HL-60/S4 (cell line): Measurements from ENCODE around the gene THOC6.

Experiments
- in situ Hi-C: fragments of 300-500 bp; cut with MboI; formaldehyde crosslinking; loops from 2 replicates; pipeline ENCODE4 v1.14.3; 2022; ENCODE audit warnings: low sequenced_read_pairs

The THOC6 gene

DNA sequence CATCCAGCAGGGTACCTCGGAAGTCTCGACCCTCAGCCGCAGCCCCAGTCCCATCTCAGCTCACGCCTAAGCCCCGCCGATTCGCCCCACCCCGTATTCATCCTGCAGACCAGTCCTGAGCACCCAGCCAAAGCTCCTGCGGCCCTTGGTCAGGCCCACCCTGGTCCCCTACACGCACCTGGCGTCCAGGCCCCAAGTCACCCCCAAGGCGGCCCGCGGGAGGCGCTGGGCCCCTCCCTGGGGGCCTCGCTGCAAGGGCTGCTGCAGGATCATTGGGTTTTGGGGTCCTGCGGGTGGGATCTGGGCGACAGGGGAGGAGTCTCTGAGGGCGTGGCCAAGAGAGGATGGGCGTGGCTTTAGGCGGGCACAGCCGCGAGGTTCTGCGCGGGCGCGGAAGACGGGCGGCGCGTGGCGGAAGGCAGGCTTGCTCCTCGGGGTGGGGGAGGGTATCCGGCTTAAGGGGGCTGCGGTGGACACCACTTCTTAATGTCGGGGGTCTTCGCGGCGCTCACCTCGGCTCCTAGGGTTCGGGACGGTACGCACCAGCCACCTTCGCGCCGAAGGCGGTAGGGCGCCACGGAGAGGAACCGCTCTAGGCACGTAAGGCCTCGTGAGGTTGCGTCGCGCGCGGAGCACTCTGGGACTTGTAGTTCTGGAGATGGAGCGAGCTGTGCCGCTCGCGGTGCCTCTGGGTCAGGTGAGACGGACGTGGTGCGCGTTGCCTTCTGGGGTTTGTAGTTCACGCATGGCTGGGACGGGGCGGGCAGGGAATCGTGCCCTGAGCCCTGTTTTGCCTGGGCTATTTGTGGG, at the start of gene THOC6, which contains the start of gene HCFC1R1:
Gene THOC6, plus strand, starts transcription at position 367 of the 810 bp plus-strand sequence. Its CDS starts 292 bp downstream, at position 659.
Gene HCFC1R1, minus strand, starts transcription at position 274 of the 810 bp plus-strand sequence. Its CDS starts 1 bp downstream, at position 273.
- in situ Hi-C loops, result no loop called here

DNA sequence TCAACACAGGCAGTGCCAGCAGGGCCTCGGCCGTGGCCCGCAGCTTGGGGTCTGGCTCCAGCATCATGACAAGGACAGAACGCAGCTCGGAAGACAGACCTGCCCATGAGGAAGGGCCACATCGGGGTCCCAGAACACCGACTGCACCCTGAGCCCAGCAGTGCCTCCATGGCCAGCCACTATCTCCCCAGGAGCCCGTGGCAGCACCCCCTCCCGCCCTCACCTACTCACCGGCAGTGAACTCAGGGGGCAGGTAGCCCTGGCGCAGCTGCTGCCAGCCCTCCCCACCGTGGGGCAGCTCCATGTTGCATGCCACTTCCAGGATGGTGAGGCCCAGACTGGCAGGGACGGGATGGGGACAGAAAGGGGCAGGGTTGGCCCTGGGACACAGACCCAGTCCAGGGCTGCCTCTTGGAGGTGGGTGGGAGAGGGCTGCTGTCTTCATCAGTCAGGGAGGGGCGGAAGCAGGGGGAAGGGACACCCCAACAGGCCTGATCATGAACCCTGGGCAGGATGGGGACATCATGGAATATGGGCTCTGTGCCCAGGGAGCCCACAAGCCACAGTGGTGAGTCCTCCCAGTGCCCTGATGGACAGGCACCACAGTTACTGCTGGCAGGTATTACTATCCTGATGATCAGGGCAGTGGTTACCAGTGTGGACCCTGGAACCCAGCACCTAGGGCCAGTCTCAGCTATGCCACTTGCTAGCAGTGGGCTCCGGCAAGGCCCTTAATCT, 49.3 kb upstream of the THOC6 start:
- in situ Hi-C loops, result no loop called here

DNA sequence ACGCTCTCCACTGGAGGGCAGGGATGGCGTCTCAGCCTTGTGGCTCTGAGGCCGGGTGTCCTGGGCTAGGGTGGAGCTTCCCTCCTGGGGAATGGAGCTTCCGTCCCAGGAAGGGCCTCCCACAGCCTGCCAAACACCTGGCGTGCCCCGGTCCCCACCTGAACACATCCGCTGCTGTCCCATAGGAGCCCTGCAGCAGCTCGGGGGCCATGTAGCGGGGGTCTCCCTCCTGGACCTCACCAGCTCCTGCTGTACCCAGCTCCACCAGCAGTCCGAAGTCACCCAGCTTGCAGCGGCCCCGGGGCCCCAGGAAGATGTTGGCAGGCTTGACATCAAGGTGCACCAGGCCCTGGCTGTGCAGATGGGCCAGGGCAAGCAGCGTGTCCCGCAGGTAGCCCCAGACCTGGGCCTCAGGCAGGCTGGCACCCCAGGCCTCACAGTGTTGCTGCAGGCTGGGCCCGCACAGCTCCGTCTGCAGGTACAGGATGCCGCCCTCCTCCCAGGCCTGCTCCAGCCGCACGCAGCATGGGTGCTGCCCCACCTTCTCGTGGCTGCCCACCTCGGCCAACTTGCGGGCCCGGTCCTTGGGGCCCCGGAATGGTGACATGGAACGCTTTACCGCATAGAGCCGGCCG, 48.6 kb upstream of the THOC6 start:
- in situ Hi-C loops, result no loop called here

DNA sequence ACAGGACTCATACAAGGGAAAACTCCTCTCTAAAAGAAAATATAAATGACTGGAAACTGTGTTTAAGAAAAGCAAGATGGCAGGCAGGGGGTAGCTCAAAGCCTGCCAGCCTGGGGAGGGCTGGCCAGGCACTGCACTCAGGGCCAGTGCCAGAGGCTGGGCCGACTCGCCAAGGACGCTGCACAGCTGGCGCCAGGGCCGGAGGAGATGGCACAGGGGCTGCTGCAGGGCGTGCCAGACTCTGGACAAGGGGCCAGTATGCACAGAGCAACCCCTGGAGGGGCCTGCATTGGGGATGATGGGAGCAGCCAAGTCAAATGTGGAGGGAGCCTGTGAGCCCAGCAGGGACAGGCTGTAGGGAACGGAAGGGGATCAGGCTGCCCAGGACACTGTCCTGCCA, 47.6 kb upstream of the THOC6 start:
- in situ Hi-C loops, result no loop called here

DNA sequence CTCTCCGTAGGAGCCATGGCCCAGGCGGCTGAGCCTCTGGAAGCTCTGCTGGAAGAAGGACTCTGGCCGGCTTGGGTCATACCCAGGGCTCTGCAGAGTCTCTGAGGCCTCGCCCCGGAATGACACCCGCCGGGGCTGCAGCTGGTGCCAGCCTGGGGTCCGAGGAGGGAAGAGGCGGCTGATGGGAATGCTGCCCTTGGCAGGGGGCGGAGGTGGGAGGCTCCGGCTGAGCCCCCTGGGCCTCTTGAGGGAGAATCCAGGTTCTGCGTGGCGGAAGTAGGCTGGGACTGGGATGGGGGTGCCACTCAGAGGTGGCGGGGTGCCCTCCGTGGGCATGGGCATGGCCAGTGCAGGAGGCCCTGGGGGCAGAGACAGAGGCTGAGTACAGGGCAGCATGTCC, 47.2 kb upstream of the THOC6 start:
- in situ Hi-C loops, result no loop called here

DNA sequence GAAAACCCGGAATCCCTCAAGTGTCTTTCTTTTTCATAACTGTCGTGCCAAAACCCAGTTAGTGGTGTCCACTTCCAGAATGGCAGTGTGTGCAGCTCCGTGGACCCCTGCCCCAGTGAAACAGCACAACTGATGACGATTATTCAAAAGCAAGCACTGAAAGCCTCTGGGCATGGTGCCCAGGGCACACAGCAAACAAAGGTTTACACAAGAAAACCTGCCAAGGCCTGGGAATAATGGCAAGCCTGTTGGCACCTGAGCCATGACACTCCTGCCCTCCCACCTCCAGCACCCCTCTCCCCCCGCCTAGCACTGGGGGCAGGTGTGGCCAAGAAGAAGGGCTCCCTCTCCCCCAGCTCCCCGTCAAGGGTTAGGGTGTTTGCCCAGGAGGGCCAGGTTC, 46.4 kb upstream of the THOC6 start:
- in situ Hi-C loops, result no loop called here

DNA sequence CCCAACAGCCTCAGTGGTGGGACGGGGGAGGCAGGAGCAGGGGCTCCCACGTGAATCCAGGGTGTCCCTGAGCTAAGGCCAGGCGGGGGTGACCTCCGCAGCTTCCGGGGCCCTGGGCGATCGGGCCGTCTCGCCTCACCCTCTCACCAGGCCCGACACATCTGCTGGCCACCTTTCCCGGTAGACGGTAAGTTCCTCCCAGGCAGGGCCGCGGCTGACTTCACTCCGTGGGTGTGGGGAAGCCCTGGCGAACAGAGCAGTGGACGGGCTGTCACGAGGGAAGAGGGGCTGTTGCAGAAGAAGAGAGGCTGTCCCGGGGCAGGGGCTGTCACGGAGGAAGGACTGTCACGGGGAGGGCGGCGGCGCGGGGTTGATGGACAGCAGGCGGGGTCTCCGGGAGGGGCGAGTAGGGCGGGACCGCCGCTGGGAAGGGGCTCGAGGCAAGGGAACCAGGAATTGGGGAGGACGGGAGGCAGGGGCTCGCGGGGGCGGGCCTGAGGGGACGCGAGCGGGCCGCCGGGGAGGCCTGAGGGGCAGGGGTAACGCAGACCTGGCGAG, 44.1 kb upstream of the THOC6 start:
- in situ Hi-C loops, result no loop called here

DNA sequence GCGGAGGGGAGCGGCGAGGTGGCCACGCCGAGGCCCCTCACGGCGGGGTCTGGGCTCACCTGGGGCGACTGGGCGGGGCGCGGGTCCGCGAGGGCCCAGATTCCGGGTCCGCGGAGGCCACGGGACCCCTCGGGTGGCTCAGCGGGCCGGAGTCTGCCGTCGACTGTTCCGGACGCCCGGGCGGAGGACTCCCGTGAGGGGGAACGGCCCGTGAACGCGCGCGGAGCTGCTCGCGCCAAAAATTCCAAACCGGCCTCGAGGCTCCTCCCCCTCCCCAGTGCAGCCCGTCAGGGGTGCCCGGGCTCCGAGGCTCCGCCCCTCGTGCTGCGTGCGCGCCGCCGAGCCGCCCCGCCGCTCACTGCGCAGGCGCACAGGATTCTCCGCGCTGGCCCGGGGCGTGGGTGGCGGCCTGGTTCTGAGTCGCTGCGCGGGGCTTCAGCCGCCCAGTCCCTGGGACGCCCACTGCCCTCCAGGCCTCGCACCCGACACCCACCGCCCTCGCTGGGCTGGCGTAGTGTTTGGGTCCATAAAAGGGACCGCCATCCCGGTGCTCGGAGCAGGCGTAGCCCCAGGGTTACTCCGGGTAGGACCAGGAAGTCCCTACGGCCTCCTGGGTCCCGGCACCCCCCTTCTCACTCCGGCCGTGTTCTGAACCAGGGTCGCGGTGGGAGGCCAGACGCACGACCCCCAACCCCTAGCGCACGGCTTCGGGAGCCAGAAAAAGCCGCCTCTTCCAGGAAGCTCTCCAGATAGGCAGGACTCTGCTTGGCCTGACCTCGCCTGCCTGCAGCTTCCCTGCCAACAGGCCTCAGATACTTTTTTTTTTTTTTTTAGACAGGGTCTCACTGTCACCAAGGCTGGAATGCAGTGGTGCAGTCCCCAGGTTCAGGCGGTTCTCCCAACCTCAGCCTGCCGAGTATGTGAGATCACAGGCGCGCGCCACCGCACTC, 43.3 kb upstream of the THOC6 start, which contains the start of gene PKMYT1:
Gene PKMYT1, minus strand, starts transcription at position 220 of the 950 bp plus-strand sequence. CDS start 789 bp downstream, outside the sequence.
- in situ Hi-C loops, result no loop called here

DNA sequence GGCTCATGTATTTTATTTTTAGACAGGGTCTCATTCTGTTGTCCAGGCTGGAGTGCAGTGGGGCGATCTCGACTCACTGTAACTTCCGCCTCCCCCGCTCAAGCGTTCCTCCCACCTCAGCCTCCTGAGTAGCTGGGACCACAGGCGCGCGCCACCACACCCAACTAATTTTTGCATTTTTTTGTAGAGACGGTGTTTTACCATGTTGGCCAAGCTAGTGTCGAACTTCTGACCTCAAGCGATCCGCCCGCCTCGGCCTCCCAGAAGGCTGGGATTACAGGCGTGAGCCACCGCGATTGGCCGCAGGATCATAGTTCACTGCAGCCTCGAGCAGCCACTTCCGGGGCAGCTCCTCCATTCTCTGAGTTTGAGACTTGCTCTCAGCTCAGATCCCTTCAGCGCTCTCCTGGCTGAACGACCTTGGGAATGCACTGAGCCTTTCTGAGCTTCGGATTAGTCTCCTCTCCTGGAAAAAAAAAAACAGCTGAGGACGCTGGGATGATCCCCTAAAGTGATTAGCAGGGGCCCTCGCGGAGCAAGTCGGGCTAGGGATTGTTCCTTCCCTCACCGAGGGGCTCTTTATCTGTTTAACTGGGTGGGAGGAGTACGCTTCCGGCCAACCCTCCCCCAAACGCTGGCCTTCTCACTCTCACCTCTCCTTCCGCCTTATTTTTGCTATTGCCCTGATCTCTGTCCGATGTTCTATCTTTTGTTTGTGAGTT, 42.5 kb upstream of the THOC6 start:
- in situ Hi-C loops, result no loop called here

DNA sequence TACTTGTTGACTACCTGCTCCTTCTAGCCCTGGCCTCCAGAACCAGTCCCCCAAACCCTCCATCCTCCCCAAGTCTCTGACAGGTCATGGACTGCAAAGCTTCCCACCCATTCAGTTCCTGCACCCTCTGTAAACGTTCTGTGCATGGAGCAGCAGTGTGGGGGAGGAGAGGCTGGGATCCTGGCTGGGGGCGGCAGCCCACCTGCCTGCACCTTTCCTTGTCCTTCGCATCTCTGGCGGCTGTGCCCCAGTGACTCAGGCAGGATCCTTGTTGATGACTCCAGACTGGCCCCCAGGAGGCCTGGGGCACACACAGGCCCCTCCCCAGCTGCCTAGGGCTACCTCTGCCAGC, 42.0 kb upstream of the THOC6 start:
- in situ Hi-C loops, result no loop called here

DNA sequence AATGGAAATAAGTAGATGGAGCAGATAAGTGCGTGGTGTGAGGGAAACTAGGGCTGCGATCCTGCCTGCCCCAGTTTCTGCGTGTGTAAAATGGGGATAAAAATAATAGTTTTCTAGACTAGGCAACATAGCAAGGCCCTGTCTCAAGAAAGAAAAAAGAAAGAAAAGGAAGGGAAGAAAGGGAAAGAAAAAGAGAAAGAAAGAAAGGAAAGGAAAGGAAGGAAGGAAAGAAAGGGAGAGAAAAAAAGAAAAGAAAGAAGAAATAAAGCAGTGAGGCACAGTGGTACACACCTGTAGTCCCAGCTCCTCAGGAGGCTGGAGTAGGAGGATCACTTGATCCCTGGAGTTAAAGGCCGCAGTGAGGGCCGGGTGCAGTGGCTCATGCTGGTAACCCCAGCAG, 41.4 kb upstream of the THOC6 start:
- in situ Hi-C loops, result no loop called here

DNA sequence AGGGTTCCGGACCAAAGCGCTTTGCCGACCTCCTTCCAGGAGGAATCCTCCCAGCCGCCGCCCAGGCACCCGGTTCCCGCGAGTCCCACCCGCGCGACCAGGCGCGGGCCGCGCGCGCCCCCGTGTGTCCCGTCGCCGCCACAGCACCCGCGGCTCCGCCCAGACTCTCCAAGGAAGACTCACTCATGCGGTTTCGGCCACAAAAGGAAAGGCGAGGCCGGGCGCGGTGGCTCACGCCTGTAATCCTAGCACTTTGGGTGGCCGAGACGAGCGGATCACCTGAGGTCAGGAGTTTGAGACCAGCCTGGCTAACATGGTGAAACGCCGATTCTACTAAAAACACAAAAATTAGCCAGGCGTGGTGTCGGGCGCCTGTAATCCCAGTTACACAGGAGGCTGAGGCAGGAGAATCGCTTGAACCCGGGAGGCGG, 40.1 kb upstream of the THOC6 start:
- in situ Hi-C loops, result no loop called here

DNA sequence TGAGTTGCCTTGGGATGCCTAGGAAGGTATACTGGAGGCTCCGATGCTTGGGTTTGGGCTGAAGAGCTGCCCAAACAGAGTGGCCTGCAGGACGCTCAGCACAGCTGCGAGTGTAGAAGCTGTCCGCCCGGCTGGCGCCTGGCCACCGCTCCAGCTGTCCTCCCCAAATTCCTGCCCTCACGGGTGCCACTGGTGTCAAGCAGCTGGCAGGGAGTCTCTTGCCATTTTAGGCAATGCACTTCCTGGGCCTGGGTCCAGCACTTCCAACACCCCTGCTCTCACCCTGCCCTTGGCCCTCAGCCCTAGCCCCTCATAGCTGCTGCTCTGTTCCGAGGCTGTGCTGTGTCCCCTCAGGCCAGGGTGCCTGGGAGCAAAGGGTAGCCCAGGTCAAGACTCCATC, 38.4 kb upstream of the THOC6 start:
- in situ Hi-C loops, result no loop called here

DNA sequence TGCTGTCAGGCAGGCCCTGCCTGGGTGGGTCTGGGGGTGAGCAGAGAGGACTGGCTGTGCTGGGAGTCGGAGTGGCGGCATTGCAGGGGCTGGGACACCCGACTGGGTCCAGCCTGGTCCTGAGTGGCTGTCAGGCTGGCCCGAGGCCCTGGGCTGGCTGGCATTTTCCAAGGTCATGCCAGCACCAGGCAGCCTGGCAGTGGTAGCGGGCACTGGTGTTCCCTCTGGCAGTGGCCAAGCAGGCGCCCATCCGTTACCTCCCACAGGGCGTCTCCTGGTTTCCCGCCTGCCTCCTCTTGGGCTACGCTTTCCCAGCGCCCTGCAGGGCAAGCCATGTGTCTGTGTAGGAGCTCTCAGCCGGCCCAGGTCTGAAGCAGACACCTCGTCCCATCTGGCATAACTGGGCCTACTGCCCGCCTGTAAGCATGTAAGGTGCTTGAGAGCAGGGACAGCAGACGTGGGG, 37.9 kb upstream of the THOC6 start:
- in situ Hi-C loops, result no loop called here

DNA sequence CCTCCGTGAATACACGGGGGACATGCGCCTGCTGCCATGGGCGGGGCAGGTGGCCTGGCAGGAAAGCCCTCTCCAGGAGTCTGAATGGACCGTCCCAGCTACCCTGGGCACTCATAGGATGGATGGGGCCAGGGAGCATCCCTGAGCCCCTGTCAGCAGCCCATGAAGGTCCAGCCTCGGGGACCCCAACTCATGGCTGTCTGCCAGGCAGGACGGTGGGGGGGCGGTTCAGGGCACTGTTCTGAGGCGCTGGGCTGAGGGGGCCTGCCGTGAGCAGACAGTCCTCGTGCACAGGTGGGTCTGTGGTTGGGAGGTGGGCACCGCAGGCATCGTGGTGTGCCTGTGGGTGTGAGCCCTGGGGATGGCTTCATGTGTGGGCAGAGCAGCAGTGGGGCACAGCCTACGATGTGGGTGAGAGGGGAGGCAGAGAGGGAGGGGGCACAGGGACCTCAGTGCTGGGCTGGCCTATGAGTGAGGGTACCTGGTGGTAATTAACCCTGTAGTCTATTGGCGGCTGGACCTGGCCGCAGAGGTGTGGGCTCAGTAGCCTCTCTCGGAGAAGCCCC, 37.1 kb upstream of the THOC6 start:
- in situ Hi-C loops, result no loop called here

DNA sequence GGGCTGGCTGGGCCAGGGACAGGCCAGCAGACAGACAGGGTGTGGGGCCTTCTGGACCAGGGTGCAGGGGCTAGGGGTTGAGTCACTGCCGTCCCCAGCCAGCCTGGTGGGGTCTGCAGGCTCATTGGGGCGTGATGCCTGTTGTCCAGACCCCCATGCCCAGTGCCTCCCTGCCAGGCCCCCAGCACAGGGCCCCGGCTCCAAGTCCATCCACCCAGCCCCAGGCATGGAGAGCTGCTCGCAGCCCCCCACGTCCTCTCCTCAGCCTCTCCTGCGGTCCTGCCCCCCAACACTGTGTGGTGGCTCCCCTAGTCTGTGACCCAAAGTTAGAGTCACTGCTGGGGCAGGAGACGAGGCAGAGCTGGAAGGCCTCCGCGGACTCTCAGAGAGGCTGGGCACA, 36.5 kb upstream of the THOC6 start:
- in situ Hi-C loops, result no loop called here

DNA sequence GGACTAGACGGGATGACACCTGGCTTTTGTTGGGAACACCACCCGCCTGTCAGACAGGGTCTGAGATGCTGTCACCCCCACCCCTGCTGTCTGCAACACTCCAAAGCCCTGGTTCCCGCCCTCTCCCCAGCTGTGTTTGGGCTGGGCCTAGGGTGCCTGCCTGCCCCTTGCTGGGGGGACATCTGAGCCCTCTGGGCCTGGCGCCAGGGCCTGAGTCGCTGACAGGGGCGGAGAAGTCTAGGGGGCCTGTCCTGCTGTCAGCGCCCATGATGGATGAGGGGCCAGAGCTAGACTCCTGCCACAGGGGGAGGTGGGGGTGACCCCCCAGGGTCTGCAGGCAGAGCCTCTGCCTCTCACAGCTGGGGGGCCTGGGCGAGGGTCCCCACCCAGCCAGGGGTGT, 36.0 kb upstream of the THOC6 start:
- in situ Hi-C loops, result no loop called here

DNA sequence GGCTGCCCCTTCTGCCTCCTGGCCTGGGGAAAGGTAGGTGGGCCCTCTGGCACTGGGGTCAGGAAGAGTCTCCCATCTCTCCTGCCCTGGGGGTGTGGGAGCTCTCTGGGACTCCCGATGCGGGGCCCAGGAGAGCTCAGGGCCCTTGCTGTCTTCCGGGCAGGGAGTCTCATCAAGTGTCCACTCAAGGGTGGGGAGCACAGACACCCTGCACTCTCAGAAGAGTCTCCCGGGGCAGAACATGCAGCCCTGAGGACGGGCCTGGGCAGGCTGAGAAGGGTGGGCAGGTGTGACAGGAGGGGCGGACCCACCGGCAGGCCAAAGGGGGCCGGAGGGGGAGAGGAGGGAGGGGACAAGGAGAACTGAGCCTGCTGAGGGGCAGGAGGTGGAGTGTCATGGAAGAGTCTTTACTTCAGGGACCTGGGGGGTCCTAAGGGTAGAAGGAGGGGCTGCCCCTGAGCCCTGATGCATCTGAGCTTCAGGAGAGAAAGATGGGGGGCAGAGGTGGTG, 35.2 kb upstream of the THOC6 start:
- in situ Hi-C loops, result no loop called here

DNA sequence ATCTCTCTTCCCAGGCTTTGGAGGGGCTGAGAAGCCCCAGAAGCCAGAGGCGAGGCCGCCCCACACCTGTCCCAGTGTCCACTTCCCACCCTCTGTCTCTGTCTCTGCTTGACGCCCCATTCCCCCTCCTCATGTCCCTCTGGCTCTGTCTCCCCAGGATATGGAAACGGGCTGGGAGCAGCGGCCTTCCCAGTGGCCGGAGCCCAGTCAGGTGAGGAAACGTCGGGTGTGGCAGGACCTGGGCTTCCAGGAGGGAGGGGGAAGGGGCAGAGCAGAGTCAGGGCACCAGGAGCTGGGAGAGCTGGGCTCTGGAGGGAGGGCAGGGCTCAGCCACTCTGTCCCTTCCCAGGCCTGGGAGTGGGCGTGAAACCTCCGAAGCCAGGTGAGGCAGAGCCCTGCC, 32.9 kb upstream of the THOC6 start:
- in situ Hi-C loops, result no loop called here
